NCI-H748 treated with DMSO at 0.1 percent for 48 hours (cell line): ENCODE data around the gene RAD9A.
A peak's percentile ranks its signal among the peaks of the same experiment; 100 is the strongest.

Source experiments
- DNase-seq: peaks from one replicate; lab custom pipeline; 2025; lab: John Stamatoyannopoulos, UW

Gene RAD9A

GRCh38 chr11:67375320-67376055, 16.3 kb upstream of the RAD9A start:
- no peak for DNase-seq

GRCh38 chr11:67376063-67376820, 15.5 kb upstream of the RAD9A start:
- DNase-seq = no peak

- DNase-seq = no peak
Observed at GRCh38 chr11:67376873-67377808, 14.6 kb upstream of the RAD9A start.

GRCh38 chr11:67378544-67378943, 13.2 kb upstream of the RAD9A start:
- no peak for DNase-seq

GRCh38 chr11:67379061-67380058, 12.4 kb upstream of the RAD9A start:
- DNase-seq = no peak

GRCh38 chr11:67381244-67381972, 10.4 kb upstream of the RAD9A start:
- no peak for DNase-seq

GRCh38 chr11:67382276-67383136, 9.3 kb upstream of the RAD9A start:
- DNase-seq = peak; percentile 23

GRCh38 chr11:67384851-67385366, 6.9 kb upstream of the RAD9A start:
- no peak for DNase-seq

GRCh38 chr11:67387069-67387468, 4.7 kb upstream of the RAD9A start:
- DNase-seq = no peak

- DNase-seq = no peak
Observed at GRCh38 chr11:67387518-67387917, 4.3 kb upstream of the RAD9A start.

GRCh38 chr11:67389477-67389876, 2.3 kb upstream of the RAD9A start:
- DNase-seq = no peak

- no peak for DNase-seq
Observed at GRCh38 chr11:67390947-67391303, 861 bp upstream of the RAD9A start.

- DNase-seq = no peak
Observed at GRCh38 chr11:67392183-67392715, 463 bp downstream of the RAD9A start.

- DNase-seq = no peak
Observed at GRCh38 chr11:67393437-67393836, 1.7 kb downstream of the RAD9A start.

- DNase-seq = no peak
Observed at GRCh38 chr11:67393990-67394389, 2.2 kb downstream of the RAD9A start.

GRCh38 chr11:67395555-67396258, 3.9 kb downstream of the RAD9A start:
- DNase-seq = no peak

- no peak for DNase-seq
Observed at GRCh38 chr11:67396259-67396581, 4.4 kb downstream of the RAD9A start.

GRCh38 chr11:67396587-67397389, 5.0 kb downstream of the RAD9A start:
- no peak for DNase-seq
